GM12872 (cell line): ENCODE measurements around the gene NCOR2.

Source experiments
- TF ChIP-seq, protein P1 (sequence below): IDR thresholded peaks from 3 replicates; pipeline ENCODE4 v1.5.1; 2011; ENCODE audit warnings: low read depth, mild to moderate bottlenecking, low read length, moderate library complexity; ENCODE audit not compliant: insufficient read depth

The NCOR2 gene

DNA sequence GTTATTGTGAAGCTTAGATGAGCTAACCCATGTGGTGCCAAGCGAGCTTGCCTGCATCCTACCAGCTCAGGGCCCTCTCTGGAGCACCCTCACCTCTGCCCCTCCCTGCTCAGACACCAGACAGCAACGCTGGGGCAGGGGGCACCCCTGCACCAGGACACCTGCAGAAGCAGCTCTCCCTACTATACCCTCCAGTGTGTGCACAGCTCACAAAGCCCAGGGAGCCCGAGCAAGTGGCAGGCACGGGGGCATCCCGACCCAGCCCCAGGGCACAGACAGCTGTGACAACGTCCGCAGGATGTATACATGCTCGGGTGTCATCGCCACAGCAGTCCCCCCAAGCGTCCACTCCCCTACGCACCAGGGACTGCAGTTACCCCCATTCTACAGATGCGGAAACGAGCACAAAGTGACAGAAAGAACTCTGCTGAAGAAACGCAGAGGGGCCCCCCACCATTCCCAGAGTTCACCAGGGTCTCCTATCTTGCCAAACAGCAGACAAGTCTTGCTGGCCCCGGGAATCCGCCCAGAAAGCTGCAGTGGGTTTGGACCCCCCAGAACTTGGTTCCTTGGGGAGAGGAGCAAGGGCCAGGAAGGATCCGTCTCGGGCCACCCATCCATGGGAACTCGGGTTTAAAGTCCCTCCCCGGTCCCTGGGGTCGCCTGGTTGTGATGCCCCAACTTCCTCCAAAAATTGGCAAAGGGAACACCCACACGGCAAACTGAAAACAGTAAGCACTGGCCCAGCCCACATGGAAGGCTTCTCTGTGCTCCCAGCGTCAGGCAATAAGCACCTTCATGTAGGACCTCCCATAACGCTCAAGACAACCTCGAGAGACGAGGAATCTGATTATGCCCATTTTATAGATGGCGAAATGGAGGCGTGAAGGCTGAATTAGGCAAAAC is 12.0 kb downstream of the NCOR2 start:
- TF ChIP-seq, protein P1, sequence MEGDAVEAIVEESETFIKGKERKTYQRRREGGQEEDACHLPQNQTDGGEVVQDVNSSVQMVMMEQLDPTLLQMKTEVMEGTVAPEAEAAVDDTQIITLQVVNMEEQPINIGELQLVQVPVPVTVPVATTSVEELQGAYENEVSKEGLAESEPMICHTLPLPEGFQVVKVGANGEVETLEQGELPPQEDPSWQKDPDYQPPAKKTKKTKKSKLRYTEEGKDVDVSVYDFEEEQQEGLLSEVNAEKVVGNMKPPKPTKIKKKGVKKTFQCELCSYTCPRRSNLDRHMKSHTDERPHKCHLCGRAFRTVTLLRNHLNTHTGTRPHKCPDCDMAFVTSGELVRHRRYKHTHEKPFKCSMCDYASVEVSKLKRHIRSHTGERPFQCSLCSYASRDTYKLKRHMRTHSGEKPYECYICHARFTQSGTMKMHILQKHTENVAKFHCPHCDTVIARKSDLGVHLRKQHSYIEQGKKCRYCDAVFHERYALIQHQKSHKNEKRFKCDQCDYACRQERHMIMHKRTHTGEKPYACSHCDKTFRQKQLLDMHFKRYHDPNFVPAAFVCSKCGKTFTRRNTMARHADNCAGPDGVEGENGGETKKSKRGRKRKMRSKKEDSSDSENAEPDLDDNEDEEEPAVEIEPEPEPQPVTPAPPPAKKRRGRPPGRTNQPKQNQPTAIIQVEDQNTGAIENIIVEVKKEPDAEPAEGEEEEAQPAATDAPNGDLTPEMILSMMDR, result no peak

DNA sequence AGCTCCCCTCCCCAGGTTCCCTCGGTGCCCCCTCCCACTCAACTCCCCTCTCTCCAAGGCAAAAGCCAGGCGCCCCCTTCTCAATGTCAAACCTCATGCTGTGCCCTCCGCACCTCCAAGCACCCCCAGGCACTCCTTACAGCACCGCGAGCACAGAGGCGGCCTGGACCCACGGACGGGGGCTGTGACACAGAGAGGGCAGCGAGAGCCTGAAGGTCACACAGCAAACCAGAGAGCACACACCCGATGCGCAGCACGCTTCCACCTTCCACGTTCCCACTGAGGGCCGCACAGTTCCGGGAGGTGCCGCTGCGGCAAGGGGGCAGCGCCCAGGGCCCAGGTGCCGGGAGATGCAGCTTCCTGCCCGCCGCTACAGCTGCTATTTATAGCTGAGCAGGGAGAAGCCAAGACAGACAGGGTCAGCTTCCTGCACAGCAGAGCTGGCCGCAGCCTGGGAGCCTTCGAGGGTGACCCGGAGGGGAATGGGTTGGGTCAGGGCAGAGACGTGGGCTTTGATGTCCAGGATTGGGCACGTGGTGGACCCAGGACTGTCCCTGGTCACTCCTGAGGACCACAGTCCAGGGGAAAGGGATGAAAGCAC is 12.9 kb downstream of the NCOR2 start:
- TF ChIP-seq, protein P1, result no peak

GRCh38 chr12:124553862-124554428 is 13.5 kb downstream of the NCOR2 start:
- TF ChIP-seq, protein P1, result no peak

DNA sequence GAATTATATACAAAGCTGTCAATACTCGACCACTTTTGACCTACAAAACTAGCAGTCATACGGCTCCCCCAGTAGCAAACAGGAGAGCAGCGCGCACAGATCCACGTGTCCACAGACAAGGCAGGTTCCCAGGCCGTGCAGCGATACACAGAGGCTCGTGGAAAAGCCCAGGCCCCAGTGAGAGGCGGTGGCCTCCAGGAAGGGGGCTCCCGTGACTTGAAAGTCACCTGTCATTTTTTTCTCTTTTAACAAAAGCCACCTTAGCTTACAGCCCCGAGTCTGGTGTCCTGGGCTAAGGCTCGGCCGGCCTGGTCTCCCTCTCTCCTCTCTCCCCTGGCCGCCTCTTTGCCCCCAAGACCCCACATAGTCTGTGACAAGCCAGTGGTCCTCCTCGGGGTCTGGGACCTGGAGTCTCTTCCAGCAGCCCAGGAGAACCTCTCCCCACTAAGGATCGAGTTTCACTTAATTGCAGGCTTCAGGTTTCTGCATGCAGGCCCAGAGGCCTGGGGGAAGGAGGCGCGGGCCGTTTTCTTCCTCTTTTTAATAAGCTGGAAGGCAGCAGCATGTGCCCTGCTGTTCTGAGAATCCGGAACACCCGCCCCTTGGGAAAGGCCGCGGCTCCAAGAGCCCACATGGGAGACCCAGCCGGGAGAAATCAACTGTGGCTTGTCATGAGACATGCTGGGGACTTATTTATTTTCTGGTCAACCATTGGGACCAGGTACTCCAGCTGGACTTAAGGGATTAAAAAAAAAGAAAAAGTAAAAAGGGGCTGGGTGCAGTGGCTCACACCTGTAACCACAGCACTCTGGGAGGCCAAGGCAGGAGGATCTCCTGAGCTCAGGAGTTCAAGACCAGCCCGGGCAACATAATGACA is 15.9 kb downstream of the NCOR2 start:
- TF ChIP-seq, protein P1, result no peak

DNA sequence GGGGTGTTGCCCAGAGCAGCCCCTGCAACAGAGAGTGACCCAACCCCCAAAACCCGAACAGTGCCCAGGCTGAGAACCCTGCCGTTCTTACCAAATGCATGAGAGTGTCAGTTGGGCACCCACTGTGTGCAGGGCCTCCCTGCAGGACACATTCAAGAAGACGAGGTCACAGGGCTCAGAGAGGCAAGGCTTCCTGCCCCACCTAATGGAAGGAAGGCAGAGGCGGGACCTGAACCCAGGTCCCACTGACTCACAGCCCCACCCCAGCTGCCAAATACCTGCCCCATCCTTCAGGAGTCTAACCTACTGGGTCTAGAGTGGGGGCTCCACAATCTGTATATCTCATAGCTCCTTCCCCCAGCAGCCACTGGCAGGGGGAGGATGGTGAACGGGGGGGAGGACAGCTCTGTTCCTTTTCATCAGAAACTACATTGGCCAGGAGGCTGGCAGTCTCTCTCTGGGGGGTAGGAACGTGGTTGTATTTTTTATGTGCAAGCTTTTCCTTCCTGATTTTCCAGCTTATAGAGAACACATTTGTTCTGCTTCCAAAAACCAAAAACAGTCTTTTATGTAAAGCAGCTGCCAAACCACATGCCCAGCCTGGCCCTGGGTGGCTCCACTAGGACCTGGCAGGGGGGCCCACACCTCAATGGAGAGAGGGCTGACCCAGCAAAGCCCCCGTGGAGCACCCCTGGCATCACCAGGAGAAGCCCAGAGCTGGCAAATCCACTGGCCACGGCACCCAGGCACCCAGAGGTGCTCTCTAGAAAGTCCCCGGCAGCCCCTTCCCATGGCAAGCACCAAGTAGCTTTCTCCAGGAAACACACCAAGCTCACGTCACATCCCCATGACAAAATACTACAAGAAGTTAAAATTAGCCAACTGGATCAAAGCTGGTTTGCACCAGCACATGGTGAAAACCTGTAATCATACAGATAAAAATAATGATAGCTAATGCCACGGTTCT is 17.0 kb downstream of the NCOR2 start:
- TF ChIP-seq, protein P1, result no peak

GRCh38 chr12:124549629-124550028 is 17.8 kb downstream of the NCOR2 start:
- TF ChIP-seq, protein P1, result no peak
